HG02870 (cell line): ENCODE data around the gene CST1.
"Not testable (repeated sequence)": the region's sequence is repeated elsewhere in the genome, so short reads cannot be mapped to it uniquely, and the experiment has no call there.

Source experiments
- ATAC-seq: cut with Tn5 transposase; IDR thresholded peaks from one replicate; pipeline ENCODE4 v1.9.1; 2021; ENCODE audit warnings: mild to moderate bottlenecking, moderate library complexity; ENCODE audit not compliant: unreplicated experiment

CST1 gene

GRCh38 chr20:23755131-23755611, 4.4 kb upstream of the CST1 start:
- not testable (repeated sequence) for ATAC-seq

GRCh38 chr20:23754731-23755130, 4.0 kb upstream of the CST1 start:
- no peak for ATAC-seq

- no peak for ATAC-seq
Observed at GRCh38 chr20:23753589-23753988, 2.9 kb upstream of the CST1 start.

- no peak for ATAC-seq
Observed at GRCh38 chr20:23753194-23753548, 2.4 kb upstream of the CST1 start.

GRCh38 chr20:23752481-23753193, 1.9 kb upstream of the CST1 start:
- no peak for ATAC-seq

GRCh38 chr20:23752019-23752418, 1.3 kb upstream of the CST1 start:
- ATAC-seq: no peak

- no peak for ATAC-seq
Observed at GRCh38 chr20:23749746-23750145, 989 bp downstream of the CST1 start.

GRCh38 chr20:23748975-23749374, 1.8 kb downstream of the CST1 start:
- not testable (repeated sequence) for ATAC-seq

- ATAC-seq: not testable (repeated sequence)
Observed at GRCh38 chr20:23747551-23747950, 3.2 kb downstream of the CST1 start.

GRCh38 chr20:23747092-23747491, 3.6 kb downstream of the CST1 start:
- ATAC-seq: not testable (repeated sequence)

GRCh38 chr20:23746321-23746720, 4.4 kb downstream of the CST1 start:
- ATAC-seq: no peak

GRCh38 chr20:23745247-23745646, 5.5 kb downstream of the CST1 start:
- ATAC-seq: no peak

- no peak for ATAC-seq
Observed at GRCh38 chr20:23744817-23745216, 5.9 kb downstream of the CST1 start.

- ATAC-seq: not testable (repeated sequence)
Observed at GRCh38 chr20:23735391-23735790, 15.3 kb downstream of the CST1 start.

GRCh38 chr20:23734949-23735348, 15.8 kb downstream of the CST1 start:
- not testable (repeated sequence) for ATAC-seq

- ATAC-seq: not testable (repeated sequence)
Observed at GRCh38 chr20:23734440-23734839, 16.3 kb downstream of the CST1 start.

GRCh38 chr20:23727016-23727415, 23.7 kb downstream of the CST1 start:
- no peak for ATAC-seq

- no peak for ATAC-seq
Observed at GRCh38 chr20:23725102-23725501, 25.6 kb downstream of the CST1 start.

GRCh38 chr20:23723659-23724307, 27.0 kb downstream of the CST1 start:
- peak; percentile 88 for ATAC-seq

- ATAC-seq: not testable (repeated sequence)
Observed at GRCh38 chr20:23722851-23723250, 27.9 kb downstream of the CST1 start.

- no peak for ATAC-seq
Observed at GRCh38 chr20:23721962-23722361, 28.8 kb downstream of the CST1 start.

- ATAC-seq: not testable (repeated sequence)
Observed at GRCh38 chr20:23719351-23719750, 31.4 kb downstream of the CST1 start.
